Breast epithelium (tissue), 4 donors: ENCODE measurements around the gene KLF15. TPM values are rescaled to one million over a fixed set of nuclear protein-coding genes. Genes with fewer than 3 reads are reported as not detected.

Experiments
- DNase-seq, 2 donors: peaks; one replicate each; pipeline ENCODE4 v3.0.0-alpha.2; 2019; ENCODE audit warnings: low spot score in 2 of 2
- H3K27ac ChIP-seq, 2 donors: fragments of 200-600 bp; sonication (generic) in 1 of 2; one replicate each; pipeline ENCODE4 v1.5.1; 2016 to 2019; ENCODE audit warnings: mild to moderate bottlenecking in 1 of 2
- H3K27me3 ChIP-seq, 2 donors: fragments of 200-600 bp; sonication (generic) in 1 of 2; one replicate each; pipeline versions ENCODE4 v1.5.1 to v1.6.0; 2017 to 2019; ENCODE audit warnings: control low read depth in 1 of 2, mild to moderate bottlenecking in 1 of 2
- H3K36me3 ChIP-seq: fragments of 200-600 bp; one replicate; pipeline ENCODE4 v1.5.1; 2019
- H3K4me1 ChIP-seq, 2 donors: fragments of 200-600 bp; sonication (generic); one replicate each; pipeline ENCODE4 v1.5.1; 2016 to 2019; ENCODE audit warnings: control low read depth in 1 of 2
- H3K4me3 ChIP-seq, 3 donors: fragments of 200-600 bp; sonication (generic); 1 replicate in 2 of 3; 2 replicates in 1 of 3; pipeline ENCODE4 v1.5.1; 2016 to 2019; ENCODE audit warnings: mild to moderate bottlenecking in 3 of 3, moderate library complexity in 2 of 3
- H3K9me3 ChIP-seq, 2 donors: fragments of 200-600 bp; sonication (generic) in 1 of 2; one replicate each; pipeline ENCODE4 v1.5.1; 2016 to 2019; ENCODE audit warnings: control low read depth in 1 of 2
- CTCF ChIP-seq, 3 donors: fragments of 450-650 bp; IDR thresholded peaks; one replicate each; pipeline ENCODE4 v1.5.1; 2016 to 2017; ENCODE audit warnings: antibody characterized with exemption in 3 of 3, mild to moderate bottlenecking in 3 of 3, moderate library complexity in 3 of 3
- POLR2A ChIP-seq: fragments of 450-650 bp; IDR thresholded peaks from one replicate; pipeline ENCODE4 v1.6.1; 2016; ENCODE audit warnings: antibody characterized with exemption, mild to moderate bottlenecking, moderate library complexity
- POLR2AphosphoS5 ChIP-seq, 3 donors: sonication (generic); formaldehyde crosslinking; IDR thresholded peaks; one replicate each; pipeline ENCODE4 v1.6.1; 2017; ENCODE audit warnings: antibody characterized with exemption in 3 of 3
- intact Hi-C: fragments of 100-400 bp; cut with DNase I; formaldehyde crosslinking; loops from one replicate; pipeline ENCODE4 v1.15.1; 2023; ENCODE audit warnings: low total_unique reads
- total RNA-seq, 3 donors: library from RNA; depleted of rRNA; stranded (reverse); fragments of >200 nt; gene quantifications; one replicate each; pipeline ENCODE4 v1.1.0, GENCODE V29; 2016

Gene KLF15
- 100 to 1,000 TPM in 1 of 3 donors, 10 to 100 TPM in 2; 36.3 to 129 (median 44.2) TPM for total RNA-seq

DNA sequence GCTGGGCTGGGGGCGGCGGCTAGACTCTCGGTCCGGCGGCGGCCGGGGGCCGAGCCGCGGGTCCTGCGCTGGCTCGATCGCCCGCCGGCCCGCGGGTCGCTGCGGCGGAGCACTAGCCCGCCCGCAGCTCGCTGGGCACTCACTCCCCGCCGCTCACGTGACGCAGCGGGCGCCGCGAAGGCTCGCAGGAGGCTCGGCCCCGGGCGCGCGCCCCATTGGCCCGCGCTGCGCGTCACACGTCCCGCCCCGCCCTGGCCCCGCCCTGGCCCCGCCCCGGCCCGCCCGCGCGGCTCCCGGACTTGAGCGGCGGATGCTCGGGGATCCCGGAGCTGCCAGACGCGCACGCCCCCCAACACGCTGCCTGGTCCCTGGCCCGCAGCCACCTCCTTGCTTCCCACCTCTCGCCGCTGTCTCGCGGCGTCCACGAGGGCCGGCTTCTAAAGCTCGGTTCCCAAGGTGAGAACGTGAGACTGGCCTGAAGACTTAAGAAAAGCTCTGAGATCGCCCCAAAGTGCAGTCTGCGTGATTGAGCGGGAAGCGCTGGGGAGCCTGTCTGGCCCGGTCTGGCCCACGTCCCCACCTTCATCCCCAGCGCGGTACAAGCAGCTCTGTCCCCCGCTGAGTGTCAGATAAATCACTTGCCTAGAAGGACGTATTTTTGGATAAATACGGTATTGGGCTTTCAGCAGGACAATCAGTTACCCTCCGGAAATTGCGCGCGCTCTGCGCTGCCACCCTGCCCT is at the start of gene KLF15:
KLF15 (minus strand) TSS at position 114 of the 743 bp plus-strand sequence. CDS start 4,486 bp downstream, outside the sequence.
- DNase-seq = peak; percentile 80 to 85
- Histone ChIP-seq H3K4me1 (peaks cover 0 to 4% of the 10 kb centered on the region in 2 donors), H3K4me3 (peak within 1 kb of the TSS; percentile 73 to 89 (median 82)), H3K27me3 (peaks cover 0 to 9% of the 10 kb centered on the region in 2 donors), H3K36me3 (no peaks in the 10 kb centered on the region), H3K9me3 (no peaks in the 10 kb centered on the region), H3K27ac (peak within 1 kb of the TSS; percentile 90 to 97)
- TF ChIP-seq CTCF (IDR thresholded peaks at IDR 0.05) = no peak
- TF ChIP-seq POLR2AphosphoS5 (IDR thresholded peaks at IDR 0.05) = peak in 2 of 3 donors; percentile 31 to 71
- no peak for TF ChIP-seq POLR2A
- intact Hi-C loops = no loop called here

DNA sequence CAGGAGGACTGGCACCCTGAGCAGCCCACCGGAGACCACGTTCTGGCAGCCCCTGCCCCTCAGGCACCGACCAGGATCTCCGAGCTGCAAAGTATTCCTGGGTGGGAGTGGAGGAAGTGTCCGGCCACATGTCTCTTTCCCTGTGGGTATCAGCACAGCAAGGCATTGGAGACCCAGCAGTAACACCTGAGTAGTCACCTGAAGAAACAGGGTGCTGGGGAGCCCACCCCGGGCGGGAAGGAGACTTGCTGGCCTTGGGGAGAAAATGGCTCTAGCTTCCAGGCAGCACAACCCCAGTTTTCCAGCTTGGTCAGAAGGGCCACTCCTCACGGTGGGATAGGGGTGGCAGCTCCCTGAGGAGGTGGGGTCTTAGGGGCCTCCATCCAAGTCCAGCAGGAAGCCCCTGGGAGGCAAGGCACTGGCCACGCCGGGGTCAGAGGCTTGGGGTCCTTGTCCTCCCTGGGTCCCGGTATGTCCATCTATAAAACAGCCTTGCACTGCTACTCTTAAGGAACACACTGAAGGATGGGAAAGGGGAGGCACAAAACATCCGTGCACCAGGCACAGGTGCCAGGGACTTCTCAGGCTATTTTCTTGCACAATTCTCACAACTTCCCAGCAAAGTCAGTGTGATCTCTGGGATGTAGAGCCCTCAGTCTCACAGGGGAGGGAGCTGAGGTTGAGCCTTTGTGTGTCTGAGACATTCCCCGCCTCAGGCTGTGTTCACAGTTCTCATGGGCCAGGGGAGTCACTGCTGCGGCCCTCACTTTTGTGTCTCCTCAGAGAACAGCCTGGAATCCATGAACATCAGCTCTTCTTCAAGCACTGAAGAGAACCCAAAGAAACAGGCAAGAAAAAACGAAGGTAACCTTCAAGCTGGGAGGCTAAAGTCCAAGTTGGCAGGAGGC is 49.4 kb upstream of the KLF15 start:
- H3K36me3 ChIP-seq = no peaks in the 10 kb centered on the region
- H3K27ac ChIP-seq = no peak overlapping the region
- H3K9me3 ChIP-seq = peaks cover 0 to 3% of the 10 kb centered on the region in 2 donors
- H3K4me3 ChIP-seq = no peak overlapping the region
- H3K27me3 ChIP-seq = peaks cover 0 to 7% of the 10 kb centered on the region in 2 donors
- no peak for TF ChIP-seq POLR2AphosphoS5 (IDR thresholded peaks at IDR 0.05)
- no peak for DNase-seq
- no peaks in the 10 kb centered on the region for H3K4me1 ChIP-seq
- intact Hi-C loops = no loop called here

DNA sequence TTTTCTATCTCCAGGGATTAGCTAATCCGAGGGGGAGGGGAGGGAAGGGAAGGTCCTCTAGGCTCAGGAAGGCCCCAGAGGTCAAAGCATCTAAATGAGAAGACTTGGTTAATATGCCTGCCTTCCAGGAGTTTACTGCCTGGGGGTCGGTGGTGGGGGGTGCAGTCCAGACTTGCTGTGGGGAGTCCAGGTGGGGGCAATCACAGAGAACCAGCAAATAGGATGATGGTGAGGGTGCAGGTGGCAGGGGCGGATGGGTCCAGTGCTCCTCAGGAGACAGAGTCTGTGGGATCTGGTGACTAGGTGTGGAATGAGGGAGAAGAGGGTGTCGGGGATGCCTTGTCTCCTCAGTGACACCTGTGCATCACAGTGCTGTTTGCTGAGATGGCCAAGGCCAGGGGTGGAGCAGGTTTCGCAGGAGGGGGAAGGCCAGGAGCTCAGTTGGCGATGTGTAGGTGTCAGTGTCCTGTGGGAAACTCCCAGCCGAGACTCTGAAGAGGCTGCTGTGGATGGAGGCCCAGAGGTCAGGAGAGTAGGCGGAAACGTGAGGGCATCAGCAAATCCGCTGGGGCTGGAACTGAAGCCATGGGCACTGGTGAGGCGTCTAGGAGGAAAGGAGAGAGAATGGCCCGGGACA is 45.6 kb upstream of the KLF15 start:
- peak in 1 of 2 donors; percentile 50 for DNase-seq
- peaks cover 0 to 3% of the 10 kb centered on the region in 2 donors for H3K9me3 ChIP-seq
- no peak overlapping the region for H3K4me3 ChIP-seq
- no peaks in the 10 kb centered on the region for H3K4me1 ChIP-seq
- H3K36me3 ChIP-seq = no peaks in the 10 kb centered on the region
- no peak overlapping the region for H3K27ac ChIP-seq
- intact Hi-C loops = no loop called here
- H3K27me3 ChIP-seq = peaks cover 0 to 7% of the 10 kb centered on the region in 2 donors
- TF ChIP-seq POLR2A = no peak
- no peak for TF ChIP-seq CTCF (IDR thresholded peaks at IDR 0.05)
- TF ChIP-seq POLR2AphosphoS5 (IDR thresholded peaks at IDR 0.05) = no peak

- TF ChIP-seq CTCF (IDR thresholded peaks at IDR 0.05) (no peak), POLR2A (no peak), POLR2AphosphoS5 (IDR thresholded peaks at IDR 0.05) (no peak)
- H3K4me1 ChIP-seq = no peaks in the 10 kb centered on the region
- H3K36me3 ChIP-seq = no peaks in the 10 kb centered on the region
- intact Hi-C loops = no loop called here
- no peaks in the 10 kb centered on the region for H3K9me3 ChIP-seq
- DNase-seq = no peak
- no peak overlapping the region for H3K27ac ChIP-seq
- no peak overlapping the region for H3K4me3 ChIP-seq
- H3K27me3 ChIP-seq = peaks cover 0 to 7% of the 10 kb centered on the region in 2 donors
Measured at GRCh38 chr3:126402178-126402577, 45.0 kb upstream of the KLF15 start.

GRCh38 chr3:126401611-126402160 is 44.5 kb upstream of the KLF15 start:
- no peaks in the 10 kb centered on the region for H3K4me1 ChIP-seq
- intact Hi-C loops = no loop called here
- H3K36me3 ChIP-seq = no peaks in the 10 kb centered on the region
- no peak overlapping the region for H3K4me3 ChIP-seq
- TF ChIP-seq POLR2AphosphoS5 (IDR thresholded peaks at IDR 0.05) = no peak
- no peak for TF ChIP-seq POLR2A
- TF ChIP-seq CTCF (IDR thresholded peaks at IDR 0.05) = no peak
- H3K27me3 ChIP-seq = peaks cover 0 to 4% of the 10 kb centered on the region in 2 donors
- no peak overlapping the region for H3K27ac ChIP-seq
- DNase-seq = no peak
- H3K9me3 ChIP-seq = no peaks in the 10 kb centered on the region
